ENCODE data around the gene SETD1B.
"Not testable (repeated sequence)": the region's sequence is repeated elsewhere in the genome, so short reads cannot be mapped to it uniquely, and the experiment has no call there.

The SETD1B gene

DNA sequence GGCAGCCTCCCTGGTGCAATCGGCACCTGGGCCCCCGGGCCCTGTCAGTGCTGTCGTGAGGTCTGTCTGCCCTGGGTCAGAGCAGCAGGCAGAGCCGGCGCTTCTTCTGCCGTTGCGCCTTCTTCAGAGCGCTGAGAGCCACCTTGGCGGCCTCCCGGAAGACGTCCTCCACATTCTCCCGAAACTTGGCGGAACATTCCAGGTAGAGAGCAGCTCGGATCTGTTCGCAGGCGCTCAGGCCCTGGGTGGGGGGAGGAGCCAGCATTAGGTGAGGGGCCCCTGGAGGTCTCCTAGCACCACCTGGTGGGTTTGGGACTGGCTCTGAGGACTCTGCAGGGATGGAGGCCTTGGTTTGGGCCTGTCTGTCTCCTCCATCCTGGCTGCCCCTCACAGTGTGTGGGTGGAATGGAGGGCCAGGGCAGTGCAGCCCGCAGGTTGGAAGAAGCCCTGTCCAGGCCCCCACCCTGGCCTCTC, 24.4 kb upstream of the SETD1B start:
- no peak for DNase-seq

DNA sequence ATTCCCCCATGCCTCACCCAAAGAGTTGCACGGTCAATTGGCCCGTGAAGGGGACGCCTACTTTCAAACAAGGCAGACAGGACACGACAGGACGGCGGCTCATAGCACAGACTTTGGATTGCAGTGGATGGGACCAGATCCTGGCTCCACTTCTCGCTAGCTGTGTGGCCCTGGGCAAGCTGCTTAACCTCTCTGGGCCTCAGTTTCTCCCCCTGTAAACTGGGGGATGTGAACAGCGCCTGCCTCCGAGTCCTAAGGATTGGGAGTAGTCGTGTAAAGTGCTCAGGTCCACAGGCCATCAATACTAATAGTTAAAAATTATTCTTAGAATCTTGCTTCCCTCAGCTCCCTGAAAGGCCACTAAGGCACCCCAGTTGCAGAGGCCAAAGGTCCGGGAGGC, 23.4 kb upstream of the SETD1B start:
- DNase-seq = no peak

DNA sequence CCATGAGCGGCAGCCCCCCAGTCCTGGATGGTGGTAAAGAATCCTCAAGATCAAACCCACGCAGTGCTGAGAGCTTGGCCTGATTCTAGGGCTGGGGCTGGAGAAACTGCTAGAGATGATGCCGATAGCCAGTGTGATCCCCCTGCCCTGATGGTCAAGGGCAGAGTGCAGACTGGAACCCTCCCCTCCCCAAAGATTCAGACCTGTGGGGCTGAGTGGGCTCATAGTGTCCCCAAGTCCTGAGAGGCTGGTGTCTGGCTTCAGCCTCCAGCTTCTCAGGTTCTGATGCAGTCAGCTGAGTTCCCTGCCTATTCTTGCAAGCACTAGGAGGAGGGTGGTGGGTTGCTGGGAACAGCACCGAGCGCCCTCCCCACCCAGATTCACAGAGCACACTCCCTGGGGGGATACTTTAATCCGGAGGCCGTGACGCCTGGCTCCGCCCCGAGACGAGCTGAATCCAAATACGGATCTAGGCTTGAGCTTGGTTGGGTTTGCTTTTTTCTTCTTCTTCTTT, 22.3 kb upstream of the SETD1B start:
- DNase-seq = peak in 1 of 58 donors; percentile 31

- DNase-seq = no peak
Observed at GRCh38 chr12:121781998-121782979, 21.5 kb upstream of the SETD1B start.

- DNase-seq = no peak
Observed at GRCh38 chr12:121783766-121784165, 20.0 kb upstream of the SETD1B start.

GRCh38 chr12:121784460-121784859, 19.3 kb upstream of the SETD1B start:
- DNase-seq = no peak

GRCh38 chr12:121786440-121786825, 17.4 kb upstream of the SETD1B start:
- no peak for DNase-seq

GRCh38 chr12:121787063-121788025, 16.5 kb upstream of the SETD1B start:
- DNase-seq = no peak

- DNase-seq = no peak
Observed at GRCh38 chr12:121788176-121788818, 15.5 kb upstream of the SETD1B start.

GRCh38 chr12:121789233-121789781, 14.5 kb upstream of the SETD1B start:
- DNase-seq = no peak

DNA sequence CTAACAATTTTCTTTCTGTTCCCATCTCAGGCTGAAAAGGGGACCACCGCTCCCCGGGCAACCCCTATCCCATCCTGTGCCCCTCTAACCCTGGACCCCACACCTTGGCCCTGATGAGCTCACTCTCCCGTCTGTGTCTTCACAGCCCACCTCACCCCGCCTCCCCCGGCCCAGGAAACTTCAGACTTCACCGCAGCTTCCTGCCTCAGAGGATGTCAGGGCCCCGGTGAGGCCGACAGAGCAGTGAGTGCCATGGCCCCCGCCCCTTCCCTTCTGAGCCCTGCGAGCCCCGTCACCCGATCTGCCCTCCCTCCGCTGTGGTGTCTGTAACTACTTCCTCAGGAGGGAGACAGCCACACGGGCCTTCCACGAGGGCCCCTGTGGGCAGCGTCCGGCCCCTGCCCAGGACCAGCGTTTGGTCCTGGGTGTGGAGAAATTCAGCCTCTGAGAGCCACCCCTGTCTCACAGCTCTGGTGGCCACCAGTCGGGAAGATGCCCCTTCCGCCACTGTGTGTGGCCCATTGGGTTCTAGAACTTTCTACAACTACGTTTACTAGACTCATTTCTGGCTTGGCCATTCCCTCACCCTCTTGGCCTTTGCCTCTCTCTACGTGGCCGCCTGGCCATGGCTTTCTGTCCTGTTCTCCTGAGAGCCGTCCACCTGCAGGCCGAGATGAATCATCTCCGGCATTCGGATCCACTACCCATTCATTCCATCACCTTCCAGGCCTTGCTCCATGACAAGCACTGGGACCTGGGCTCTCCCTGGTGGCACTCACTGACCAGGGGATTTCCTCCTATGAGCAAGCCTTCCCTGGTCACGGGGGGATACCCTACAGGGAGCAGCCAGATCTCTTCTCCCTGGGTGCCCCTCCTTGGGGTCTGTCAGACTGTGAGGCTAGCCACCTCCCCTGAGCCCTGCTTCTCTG, 13.7 kb upstream of the SETD1B start:
- DNase-seq = peak in 18 of 58 donors; percentile 6 to 51 (median 22)

DNA sequence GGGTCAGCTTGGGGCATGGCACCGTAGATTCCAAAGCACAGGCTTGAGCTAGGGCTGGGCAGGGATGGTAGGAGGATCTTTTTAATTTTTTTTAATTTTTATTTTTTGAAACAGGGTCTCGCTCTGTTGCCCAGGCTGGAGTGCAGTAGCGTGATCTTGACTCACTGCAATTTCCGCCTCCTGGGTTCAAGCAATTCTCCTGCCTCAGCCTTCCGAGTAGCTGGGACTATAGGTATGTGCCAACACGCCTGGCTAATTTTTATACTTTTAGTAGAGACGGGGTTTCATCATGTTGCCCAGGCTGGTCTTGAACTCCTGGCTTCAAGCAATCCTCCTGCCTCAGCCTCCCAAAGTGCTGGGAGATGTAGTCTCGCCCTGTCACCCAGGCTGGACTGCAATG, 13.0 kb upstream of the SETD1B start:
- DNase-seq = not testable (repeated sequence)

DNA sequence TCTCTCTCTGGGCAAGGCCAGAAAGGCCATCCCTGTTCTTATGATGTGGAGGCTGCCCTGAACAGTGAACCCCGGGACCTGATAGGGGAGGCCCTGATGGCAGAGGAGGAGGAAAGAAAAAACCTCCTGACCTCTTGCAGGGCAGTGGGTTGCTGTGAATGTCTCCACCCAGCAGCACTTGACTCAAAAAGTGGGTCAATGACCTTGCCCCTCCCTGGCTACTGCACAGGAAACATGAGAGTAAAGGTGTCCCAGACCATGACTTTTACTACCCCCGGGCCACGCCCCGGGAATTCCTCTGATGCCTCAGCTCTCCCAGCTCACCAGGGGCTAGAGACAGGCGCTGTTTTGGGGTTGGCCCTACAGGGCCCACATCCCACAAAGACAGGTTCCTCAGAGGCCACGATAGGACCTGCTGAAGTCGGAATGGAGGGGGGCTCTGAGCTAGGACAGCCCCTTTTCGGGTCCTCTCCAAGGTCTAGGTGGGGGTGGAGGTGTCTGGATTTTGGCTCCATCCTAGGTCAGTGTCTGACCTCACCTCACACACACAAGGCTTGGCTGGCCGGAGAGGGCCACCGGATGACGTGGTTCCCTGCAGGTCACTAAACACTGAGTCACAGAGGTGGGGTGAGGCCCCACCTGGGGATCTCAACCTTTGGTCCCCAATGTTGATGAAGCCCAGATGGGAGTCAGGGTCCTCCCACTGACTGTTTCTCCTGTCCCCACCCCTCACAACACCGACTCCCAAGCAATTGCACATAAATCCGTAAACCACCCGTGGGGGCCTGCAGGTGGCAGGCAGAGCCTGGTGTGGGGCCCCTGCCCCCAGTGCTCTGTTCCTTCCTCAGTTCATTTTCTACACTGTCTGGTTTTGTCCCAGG, 11.9 kb upstream of the SETD1B start:
- DNase-seq = no peak

DNA sequence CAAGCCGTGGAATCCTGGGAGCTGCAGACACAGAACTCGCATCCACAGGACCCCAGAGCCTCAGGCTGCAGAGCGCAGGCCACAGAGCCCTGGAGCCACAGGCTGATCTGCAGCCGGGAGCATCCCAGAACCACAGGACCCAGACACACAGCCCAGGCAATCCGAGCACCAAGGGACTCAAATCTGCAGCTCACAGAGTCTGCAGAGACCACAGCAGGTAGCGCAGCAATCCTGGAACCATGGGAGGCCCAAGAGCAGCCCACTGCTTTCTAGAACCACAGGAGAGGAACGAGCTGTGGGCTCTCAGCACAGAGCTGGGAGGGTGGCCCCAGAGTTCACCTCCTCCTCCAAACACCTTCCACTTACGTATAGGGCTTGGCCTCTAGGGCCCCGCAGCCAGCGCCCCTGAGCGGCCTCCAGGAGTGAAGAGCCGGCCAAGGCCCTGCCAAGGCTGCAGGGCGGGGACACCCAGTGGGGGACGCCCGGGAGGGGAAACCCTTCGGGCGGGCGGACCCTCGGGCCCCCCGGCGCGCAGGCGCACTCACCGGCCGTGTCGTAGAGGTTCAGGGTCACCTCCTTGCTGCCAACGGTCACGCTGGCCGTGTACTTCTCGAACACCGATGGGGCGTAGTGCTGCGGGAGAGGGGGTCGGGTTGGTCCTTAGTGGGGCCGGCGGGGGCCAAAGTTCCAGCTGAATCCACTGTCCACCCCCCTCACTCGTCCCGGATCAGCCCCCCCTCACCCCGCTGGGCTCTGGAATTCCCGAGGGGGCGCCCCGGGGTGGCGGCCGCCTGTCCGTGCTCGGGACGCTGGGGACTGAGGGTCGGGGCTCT, 11.0 kb upstream of the SETD1B start:
- peak in 1 of 58 donors; percentile 33 for DNase-seq

DNA sequence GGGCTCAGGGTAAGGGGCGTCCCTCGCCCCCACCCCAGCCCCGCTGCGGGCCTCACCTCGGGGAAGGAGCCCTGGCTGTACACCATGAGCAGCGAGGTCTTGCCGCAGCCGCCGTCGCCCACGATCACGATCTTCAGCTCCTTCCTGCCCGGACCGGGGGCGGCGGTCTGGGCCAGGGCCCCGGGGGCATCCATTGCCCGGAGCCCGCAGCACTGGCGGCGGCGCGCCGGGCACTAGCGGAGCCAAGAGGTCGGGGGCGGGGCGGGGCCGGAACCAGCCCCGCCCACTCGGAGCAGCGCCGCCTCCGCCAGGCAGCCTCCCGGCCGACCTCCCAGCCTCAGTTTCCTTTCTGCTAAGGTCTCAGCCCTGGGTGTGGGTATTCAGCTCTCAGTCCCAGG, 10.4 kb upstream of the SETD1B start, which contains the start of gene RHOF:
RHOF (minus strand) TSS at position 249 of the 398 bp plus-strand sequence; CDS start at position 194, 55 bp downstream.
- DNase-seq = peak in 1 of 58 donors; percentile 46

GRCh38 chr12:121793838-121794533, 9.8 kb upstream of the SETD1B start:
- DNase-seq = peak; percentile 19 to 91 (median 78)

All from anterior cingulate cortex (tissue), 58 donors.